Activated CD4-positive, alpha-beta memory T cell treated with anti-CD3 and anti-CD28 coated beads, Interleukin-2, amount 10 ng/mL, durations not matched to agents 7 days and 5 days (primary cell): ENCODE results near the gene NDUFA11. TPM values are rescaled to one million over a fixed set of nuclear protein-coding genes. Genes with fewer than 3 reads are reported as not detected.

Source experiments
- CTCF ChIA-PET: fragments of 350-600 bp; sonication (Branson Sonifier 250); formaldehyde crosslinking; loops from one replicate; lab custom pipeline; 2021; ENCODE audit warnings: antibody characterized with exemption, inconsistent platforms; lab: Charles Lee
- POLR2A ChIA-PET: fragments of 350-600 bp; sonication (Branson Sonifier 250); formaldehyde crosslinking; loops from one replicate; lab custom pipeline; 2021; ENCODE audit warnings: antibody characterized with exemption; lab: Charles Lee
- DNase-seq: peaks from one replicate; pipeline ENCODE4 v3.0.0-alpha.2; 2020
- H3K27ac Mint-ChIP-seq: one replicate; pipeline ENCODE4 v1.8.0; 2021; ENCODE audit warnings: mild to moderate bottlenecking, mixed read lengths
- H3K27me3 Mint-ChIP-seq: one replicate; pipeline ENCODE4 v1.8.0; 2021; ENCODE audit warnings: mixed read lengths
- H3K36me3 Mint-ChIP-seq: one replicate; pipeline ENCODE4 v1.8.0; 2021; ENCODE audit warnings: low read depth, mixed read lengths
- H3K4me1 Mint-ChIP-seq: one replicate; pipeline ENCODE4 v1.8.0; 2021; ENCODE audit warnings: mixed read lengths
- H3K4me3 Mint-ChIP-seq: one replicate; pipeline ENCODE4 v1.8.0; 2021; ENCODE audit warnings: mild to moderate bottlenecking, mixed read lengths
- H3K9me3 Mint-ChIP-seq: one replicate; pipeline ENCODE4 v1.8.0; 2021; ENCODE audit warnings: mixed read lengths
- total RNA-seq, 2 experiments: library from RNA; stranded (reverse); gene quantifications; one replicate each; pipeline ENCODE4 v1.2.3, GENCODE V29; 2021

The NDUFA11 gene
- total RNA-seq, 2 experiments from 2014 or later, result 217 to 220 TPM

GRCh38 chr19:5940260-5941208 lies 36.9 kb upstream of the NDUFA11 start:
- Mint-ChIP-seq H3K9me3 (no peaks in the 10 kb centered on the region), H3K27ac (no peak overlapping the region), H3K36me3 (peaks cover 30% of the 10 kb centered on the region), H3K4me3 (no peak overlapping the region), H3K27me3 (no peaks in the 10 kb centered on the region), H3K4me1 (peaks cover 2% of the 10 kb centered on the region)
- POLR2A ChIA-PET, result no interaction called here
- CTCF ChIA-PET, result no interaction called here
- no peak for DNase-seq

GRCh38 chr19:5937550-5937949 lies 34.0 kb upstream of the NDUFA11 start:
- H3K9me3 Mint-ChIP-seq, result no peaks in the 10 kb centered on the region
- H3K4me1 Mint-ChIP-seq, result no peaks in the 10 kb centered on the region
- DNase-seq, result no peak
- ChIA-PET CTCF (interaction anchor here (1.3 to 1.5 kb wide), 2 partner anchors 10 to 30 kb away, joined by 4 read pairs; no protein-coding TSS in a partner anchor), POLR2A (no interaction called here)
- H3K27ac Mint-ChIP-seq, result no peak overlapping the region
- peaks cover 33% of the 10 kb centered on the region for H3K36me3 Mint-ChIP-seq
- H3K4me3 Mint-ChIP-seq, result no peak overlapping the region
- H3K27me3 Mint-ChIP-seq, result no peaks in the 10 kb centered on the region

- no peak overlapping the region for H3K27ac Mint-ChIP-seq
- peaks cover 31% of the 10 kb centered on the region for H3K36me3 Mint-ChIP-seq
- H3K9me3 Mint-ChIP-seq, result no peaks in the 10 kb centered on the region
- H3K4me3 Mint-ChIP-seq, result no peak overlapping the region
- H3K27me3 Mint-ChIP-seq, result no peaks in the 10 kb centered on the region
- no peaks in the 10 kb centered on the region for H3K4me1 Mint-ChIP-seq
- CTCF ChIA-PET, result interaction anchor here (1.0 to 1.3 kb wide), 2 partner anchors 11 to 32 kb away, joined by 3 to 4 read pairs; no protein-coding TSS in a partner anchor
- DNase-seq, result no peak
- POLR2A ChIA-PET, result no interaction called here
Observed at GRCh38 chr19:5936292-5936592, 32.7 kb upstream of the NDUFA11 start.

GRCh38 chr19:5935473-5936291 lies 32.1 kb upstream of the NDUFA11 start:
- no peak overlapping the region for H3K27ac Mint-ChIP-seq
- H3K4me1 Mint-ChIP-seq, result no peaks in the 10 kb centered on the region
- no peaks in the 10 kb centered on the region for H3K27me3 Mint-ChIP-seq
- no peak for DNase-seq
- H3K9me3 Mint-ChIP-seq, result no peaks in the 10 kb centered on the region
- ChIA-PET CTCF (interaction anchor here (1.0 to 2.0 kb wide), 2 partner anchors 33 to 132 kb away, joined by 3 to 5 read pairs; no protein-coding TSS in a partner anchor), POLR2A (no interaction called here)
- H3K4me3 Mint-ChIP-seq, result no peak overlapping the region
- H3K36me3 Mint-ChIP-seq, result peaks cover 31% of the 10 kb centered on the region

- H3K4me3 Mint-ChIP-seq, result no peak overlapping the region
- H3K27me3 Mint-ChIP-seq, result no peaks in the 10 kb centered on the region
- ChIA-PET CTCF (interaction anchor here (2.0 kb wide), 1 partner anchor 131 kb away, joined by 5 read pairs; no protein-coding TSS in a partner anchor), POLR2A (no interaction called here)
- no peak for DNase-seq
- no peaks in the 10 kb centered on the region for H3K9me3 Mint-ChIP-seq
- no peaks in the 10 kb centered on the region for H3K4me1 Mint-ChIP-seq
- H3K27ac Mint-ChIP-seq, result no peak overlapping the region
- peaks cover 31% of the 10 kb centered on the region for H3K36me3 Mint-ChIP-seq
Observed at GRCh38 chr19:5934774-5935472, 31.3 kb upstream of the NDUFA11 start.

- DNase-seq, result no peak
- Mint-ChIP-seq H3K36me3 (peaks cover 28% of the 10 kb centered on the region), H3K4me1 (no peaks in the 10 kb centered on the region), H3K4me3 (no peak overlapping the region), H3K27me3 (no peaks in the 10 kb centered on the region), H3K27ac (no peak overlapping the region), H3K9me3 (no peaks in the 10 kb centered on the region)
- POLR2A ChIA-PET, result no interaction called here
- CTCF ChIA-PET, result interaction anchor here (2.0 kb wide), 1 partner anchor 130 kb away, joined by 5 read pairs; no protein-coding TSS in a partner anchor
Observed at GRCh38 chr19:5934069-5934401, 30.4 kb upstream of the NDUFA11 start.

- Mint-ChIP-seq H3K4me1 (no peaks in the 10 kb centered on the region), H3K36me3 (peaks cover 33% of the 10 kb centered on the region), H3K9me3 (no peaks in the 10 kb centered on the region), H3K27ac (no peak overlapping the region), H3K4me3 (no peak overlapping the region), H3K27me3 (no peaks in the 10 kb centered on the region)
- DNase-seq, result no peak
- ChIA-PET POLR2A (no interaction called here), CTCF (interaction anchor here (2.0 kb wide), 1 partner anchor 130 kb away, joined by 5 read pairs; no protein-coding TSS in a partner anchor)
Observed at GRCh38 chr19:5933391-5934068, 29.9 kb upstream of the NDUFA11 start.

GRCh38 chr19:5932609-5933262 lies 29.1 kb upstream of the NDUFA11 start:
- Mint-ChIP-seq H3K36me3 (peaks cover 40% of the 10 kb centered on the region), H3K27me3 (no peaks in the 10 kb centered on the region), H3K4me1 (no peaks in the 10 kb centered on the region), H3K9me3 (no peaks in the 10 kb centered on the region), H3K27ac (no peak overlapping the region), H3K4me3 (no peak overlapping the region)
- DNase-seq, result no peak
- POLR2A ChIA-PET, result no interaction called here
- CTCF ChIA-PET, result no interaction called here

GRCh38 chr19:5932146-5932545 lies 28.6 kb upstream of the NDUFA11 start:
- Mint-ChIP-seq H3K36me3 (peaks cover 36% of the 10 kb centered on the region), H3K4me1 (no peaks in the 10 kb centered on the region), H3K27me3 (no peaks in the 10 kb centered on the region), H3K4me3 (no peak overlapping the region), H3K9me3 (no peaks in the 10 kb centered on the region), H3K27ac (no peak overlapping the region)
- no peak for DNase-seq
- ChIA-PET POLR2A (no interaction called here), CTCF (no interaction called here)

- H3K9me3 Mint-ChIP-seq, result no peaks in the 10 kb centered on the region
- no peak for DNase-seq
- H3K27ac Mint-ChIP-seq, result no peak overlapping the region
- peaks cover 31% of the 10 kb centered on the region for H3K36me3 Mint-ChIP-seq
- H3K4me3 Mint-ChIP-seq, result no peak overlapping the region
- CTCF ChIA-PET, result no interaction called here
- POLR2A ChIA-PET, result no interaction called here
- no peaks in the 10 kb centered on the region for H3K4me1 Mint-ChIP-seq
- H3K27me3 Mint-ChIP-seq, result no peaks in the 10 kb centered on the region
Observed at GRCh38 chr19:5931251-5931650, 27.7 kb upstream of the NDUFA11 start.

GRCh38 chr19:5929625-5930024 lies 26.0 kb upstream of the NDUFA11 start:
- Mint-ChIP-seq H3K4me3 (no peak overlapping the region), H3K27ac (no peak overlapping the region), H3K27me3 (no peaks in the 10 kb centered on the region), H3K36me3 (peaks cover 33% of the 10 kb centered on the region), H3K9me3 (no peaks in the 10 kb centered on the region), H3K4me1 (no peaks in the 10 kb centered on the region)
- ChIA-PET CTCF (no interaction called here), POLR2A (interaction anchor here (1.4 kb wide), 1 partner anchor 102 kb away, joined by 4 read pairs; no protein-coding TSS in a partner anchor)
- no peak for DNase-seq

- DNase-seq, result no peak
- CTCF ChIA-PET, result no interaction called here
- Mint-ChIP-seq H3K27ac (no peak overlapping the region), H3K4me1 (no peaks in the 10 kb centered on the region), H3K9me3 (no peaks in the 10 kb centered on the region), H3K4me3 (no peak overlapping the region), H3K36me3 (peaks cover 34% of the 10 kb centered on the region), H3K27me3 (no peaks in the 10 kb centered on the region)
- POLR2A ChIA-PET, result no interaction called here
Observed at GRCh38 chr19:5929179-5929578, 25.6 kb upstream of the NDUFA11 start.
